CD4-positive, alpha-beta T cell treated with Interleukin-2 at 100 ng/mL for 4 hours (primary cell): ENCODE data around the gene DOCK9.

ENCODE experiments used
- DNase-seq: peaks from one replicate; pipeline ENCODE4 v3.0.0-alpha.2; 2020; ENCODE audit warnings: low spot score

The DOCK9 gene

GRCh38 chr13:98795220-98795619 lies 182.6 kb downstream of the DOCK9 start:
- no peak for DNase-seq

DNA sequence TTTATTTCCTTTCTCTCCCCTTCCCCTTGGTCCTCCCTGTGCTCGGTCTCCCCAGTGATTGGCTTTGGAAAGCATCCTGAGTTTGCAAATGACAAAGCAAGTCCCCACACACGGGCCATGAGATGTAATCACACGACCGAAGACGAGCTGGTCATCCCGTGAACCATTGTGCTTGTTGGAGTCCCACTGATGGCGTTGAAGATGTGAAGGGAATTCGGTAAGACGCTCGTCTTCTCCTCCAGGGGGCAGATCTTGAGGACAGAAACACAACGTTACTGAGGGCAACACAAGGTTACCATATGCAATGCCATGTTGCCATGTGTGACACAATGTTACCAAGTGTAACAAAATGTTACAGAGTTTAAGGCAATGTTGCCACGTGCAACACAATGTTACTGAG lies 183.4 kb downstream of the DOCK9 start:
- DNase-seq = no peak

GRCh38 chr13:98792785-98793495 lies 184.9 kb downstream of the DOCK9 start:
- no peak for DNase-seq

GRCh38 chr13:98792321-98792720 lies 185.5 kb downstream of the DOCK9 start:
- DNase-seq = no peak

DNA sequence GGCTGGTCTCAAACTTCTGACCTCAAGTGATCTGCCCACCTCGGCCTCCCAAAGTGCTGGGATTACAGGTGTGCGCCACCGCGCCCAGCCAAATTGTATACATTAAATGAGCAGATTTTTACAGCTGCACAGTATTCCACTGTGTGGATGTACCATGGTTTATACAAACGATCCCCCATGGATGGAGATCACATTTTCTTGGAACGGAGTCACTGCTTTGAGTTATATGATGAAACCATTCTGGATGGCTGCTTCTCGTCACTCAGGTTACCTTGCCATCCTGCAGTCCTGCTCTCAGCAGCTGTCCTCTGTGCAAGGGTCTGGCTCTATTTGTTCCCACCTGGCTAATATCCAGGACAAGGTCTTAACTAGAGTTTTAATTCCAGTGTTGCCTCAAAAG lies 186.3 kb downstream of the DOCK9 start:
- DNase-seq = no peak

DNA sequence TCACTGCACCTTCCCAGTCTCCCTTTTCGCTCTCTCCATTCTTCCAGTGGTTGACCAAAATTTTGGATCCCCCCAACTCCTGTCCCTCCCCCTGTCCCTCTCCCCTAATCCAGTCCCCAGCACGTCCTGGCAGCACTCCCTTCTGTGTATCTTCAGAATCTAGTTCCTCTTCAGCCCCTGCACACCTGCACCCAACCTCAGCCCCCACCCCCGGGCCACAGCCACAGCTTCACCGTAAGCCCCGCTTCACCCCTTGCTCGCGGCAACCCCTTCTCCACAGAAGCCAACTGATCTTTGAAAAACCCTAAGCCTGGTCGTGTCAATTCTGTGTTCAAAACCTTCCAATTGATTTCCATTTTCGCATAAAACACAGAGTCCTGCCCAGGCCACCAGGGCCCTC lies 189.9 kb downstream of the DOCK9 start:
- no peak for DNase-seq

GRCh38 chr13:98787173-98787572 lies 190.7 kb downstream of the DOCK9 start:
- no peak for DNase-seq

GRCh38 chr13:98786023-98786422 lies 191.8 kb downstream of the DOCK9 start:
- DNase-seq = no peak

- DNase-seq = no peak
Measured at GRCh38 chr13:98785405-98785804, 192.5 kb downstream of the DOCK9 start.

DNA sequence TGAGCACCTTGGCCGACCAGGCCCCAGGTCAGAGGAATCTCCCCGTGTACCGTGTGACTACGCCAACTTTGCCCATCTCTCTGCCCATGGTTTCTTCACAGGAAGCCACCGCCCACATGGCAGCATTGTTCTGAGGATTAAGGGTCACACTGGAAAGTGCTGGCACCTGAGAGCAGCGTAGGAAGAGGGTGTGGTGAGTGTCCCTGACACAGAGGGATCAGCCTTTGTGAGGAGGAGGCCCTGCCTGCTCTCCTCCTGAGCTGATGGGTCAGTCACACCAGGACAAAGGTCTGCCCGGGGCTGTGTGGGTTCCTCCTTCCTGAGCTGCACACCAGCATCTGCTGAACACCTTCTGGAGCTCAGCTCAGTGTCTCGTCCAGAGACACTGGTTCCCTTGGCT lies 193.2 kb downstream of the DOCK9 start:
- no peak for DNase-seq

GRCh38 chr13:98783856-98784478 lies 193.9 kb downstream of the DOCK9 start:
- no peak for DNase-seq

- no peak for DNase-seq
Measured at GRCh38 chr13:98782654-98783053, 195.2 kb downstream of the DOCK9 start.

GRCh38 chr13:98781905-98782304 lies 196.0 kb downstream of the DOCK9 start:
- no peak for DNase-seq

GRCh38 chr13:98781470-98781869 lies 196.4 kb downstream of the DOCK9 start:
- no peak for DNase-seq

DNA sequence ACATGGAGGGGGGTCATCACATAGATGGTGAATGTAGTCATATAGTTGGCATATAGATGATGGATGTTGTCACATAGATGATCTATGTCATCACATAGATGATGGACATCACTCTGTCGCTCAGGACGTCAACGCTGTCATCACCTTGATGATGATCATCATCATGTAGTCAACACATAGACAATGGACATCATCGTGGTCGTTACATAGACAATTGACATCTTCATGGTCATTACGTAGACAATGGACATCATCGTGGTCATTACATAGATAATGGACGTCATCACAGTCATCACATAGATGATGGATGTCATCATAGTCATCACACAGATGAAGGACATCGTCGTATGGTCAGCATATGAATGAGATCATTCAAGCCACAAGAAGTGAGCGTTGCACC lies 196.8 kb downstream of the DOCK9 start:
- no peak for DNase-seq

GRCh38 chr13:98780451-98780850 lies 197.4 kb downstream of the DOCK9 start:
- no peak for DNase-seq

DNA sequence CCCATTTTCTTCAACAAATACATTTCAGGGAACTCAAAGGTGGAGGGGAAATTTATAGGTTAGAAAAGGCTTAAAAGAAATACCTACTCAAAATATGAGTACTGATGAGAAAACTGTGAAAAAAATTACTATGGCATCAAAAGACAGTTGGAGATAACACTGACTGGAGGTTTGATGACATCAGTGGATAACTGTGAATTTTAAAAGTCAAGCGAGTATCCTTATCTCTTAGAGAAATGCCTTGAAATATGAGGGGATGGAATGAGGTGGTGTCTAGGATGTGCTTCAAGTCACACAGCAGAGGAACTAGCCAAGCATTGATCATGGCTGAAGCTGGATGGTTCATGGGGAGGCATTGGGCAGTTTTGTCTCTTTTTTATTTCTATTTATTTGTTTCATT lies 198.2 kb downstream of the DOCK9 start:
- no peak for DNase-seq

DNA sequence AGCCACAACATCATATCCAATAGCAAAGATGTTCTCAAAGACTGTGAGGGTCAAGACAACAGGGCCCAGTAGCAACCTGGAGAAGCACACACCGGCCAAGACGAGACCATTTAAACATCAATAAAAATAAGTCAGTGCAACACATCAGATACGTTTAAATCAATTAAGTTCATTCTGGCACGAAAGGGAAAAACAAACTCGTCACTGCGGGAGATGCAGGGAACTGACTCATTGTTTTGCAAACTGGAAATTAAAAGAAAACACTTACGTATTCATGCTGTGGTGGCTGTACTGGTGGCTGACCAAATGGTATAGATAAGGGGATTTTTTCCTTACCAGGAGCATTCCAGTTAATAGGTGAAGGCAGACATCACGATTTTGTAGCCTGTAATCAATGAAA lies 199.1 kb downstream of the DOCK9 start:
- DNase-seq = no peak

GRCh38 chr13:98776644-98777043 lies 201.2 kb downstream of the DOCK9 start:
- no peak for DNase-seq

GRCh38 chr13:98775844-98776598 lies 201.8 kb downstream of the DOCK9 start:
- no peak for DNase-seq

DNA sequence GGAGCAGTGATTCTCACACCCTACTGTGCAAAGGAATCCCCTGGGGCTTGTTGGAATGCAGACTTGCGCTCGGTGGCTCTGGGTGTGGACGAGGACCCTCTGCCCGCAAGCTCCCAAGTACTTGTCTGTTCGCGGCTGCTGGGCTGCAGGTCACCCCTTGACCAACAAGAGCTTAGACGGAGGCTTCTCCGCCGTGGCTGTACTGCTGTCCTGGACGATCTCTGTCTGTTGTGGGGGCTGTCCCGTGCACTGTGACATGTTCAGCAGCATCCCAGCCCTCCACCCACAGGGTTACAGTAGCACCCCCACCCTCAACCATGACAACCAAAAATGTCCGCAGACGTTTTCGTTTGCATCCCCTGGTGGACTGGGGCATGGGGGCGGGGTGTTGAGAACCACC lies 202.5 kb downstream of the DOCK9 start:
- no peak for DNase-seq

DNA sequence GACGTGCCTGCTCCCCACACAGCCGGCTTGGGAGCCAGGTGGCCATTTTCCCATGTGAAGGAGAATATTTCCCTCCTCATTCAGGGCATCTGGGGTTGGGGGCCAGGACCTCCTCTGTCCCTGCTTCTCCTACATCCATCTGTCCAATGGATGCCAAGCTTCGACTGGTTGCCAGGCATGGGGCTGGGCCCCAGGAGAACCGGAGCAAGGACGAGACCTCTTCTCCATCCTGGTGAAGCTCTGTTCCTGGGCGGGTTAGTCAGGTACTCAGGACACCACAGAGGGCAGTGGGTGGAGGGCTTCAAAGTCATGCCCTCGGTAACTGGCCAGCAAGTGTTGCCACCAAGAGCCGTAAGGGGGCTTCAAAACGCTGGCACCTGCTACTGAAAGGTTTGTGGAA lies 203.1 kb downstream of the DOCK9 start:
- no peak for DNase-seq

- DNase-seq = no peak
Measured at GRCh38 chr13:98773921-98774320, 203.9 kb downstream of the DOCK9 start.
